ENCODE measurements around the gene GRM2.

GRCh38 chr3:51721062-51721745 is 14.3 kb downstream of the GRM2 start:
- TF ChIP-seq, protein P1, sequence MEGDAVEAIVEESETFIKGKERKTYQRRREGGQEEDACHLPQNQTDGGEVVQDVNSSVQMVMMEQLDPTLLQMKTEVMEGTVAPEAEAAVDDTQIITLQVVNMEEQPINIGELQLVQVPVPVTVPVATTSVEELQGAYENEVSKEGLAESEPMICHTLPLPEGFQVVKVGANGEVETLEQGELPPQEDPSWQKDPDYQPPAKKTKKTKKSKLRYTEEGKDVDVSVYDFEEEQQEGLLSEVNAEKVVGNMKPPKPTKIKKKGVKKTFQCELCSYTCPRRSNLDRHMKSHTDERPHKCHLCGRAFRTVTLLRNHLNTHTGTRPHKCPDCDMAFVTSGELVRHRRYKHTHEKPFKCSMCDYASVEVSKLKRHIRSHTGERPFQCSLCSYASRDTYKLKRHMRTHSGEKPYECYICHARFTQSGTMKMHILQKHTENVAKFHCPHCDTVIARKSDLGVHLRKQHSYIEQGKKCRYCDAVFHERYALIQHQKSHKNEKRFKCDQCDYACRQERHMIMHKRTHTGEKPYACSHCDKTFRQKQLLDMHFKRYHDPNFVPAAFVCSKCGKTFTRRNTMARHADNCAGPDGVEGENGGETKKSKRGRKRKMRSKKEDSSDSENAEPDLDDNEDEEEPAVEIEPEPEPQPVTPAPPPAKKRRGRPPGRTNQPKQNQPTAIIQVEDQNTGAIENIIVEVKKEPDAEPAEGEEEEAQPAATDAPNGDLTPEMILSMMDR (IDR thresholded peaks at IDR 0.05): no peak
- TF ChIP-seq POLR2A (IDR thresholded peaks at IDR 0.05) (no peak), POLR2AphosphoS5 (IDR thresholded peaks at IDR 0.05) (no peak), EP300 (IDR thresholded peaks at IDR 0.05) (no peak)
